Keratinocyte (primary cell): ENCODE measurements around the gene BCL2. TPM values are rescaled to one million over a fixed set of nuclear protein-coding genes. Genes with fewer than 3 reads are reported as not detected.
"Not testable (repeated sequence)": the region's sequence is repeated elsewhere in the genome, so short reads cannot be mapped to it uniquely, and the experiment has no call there.

ENCODE experiments used
- DNase-seq: peaks from one replicate; pipeline ENCODE4 v3.0.0-alpha.2; 2011; ENCODE audit warnings: low read depth, missing footprints, low spot score
- FAIRE-seq: peaks from 2 replicates; lab custom pipeline; 2011; peaks lifted over from hg19 to GRCh38; lab: Jason Lieb, UNC
- H2AFZ ChIP-seq: 2 replicates; pipeline ENCODE4 v1.6.0; 2012; ENCODE audit warnings: low read length, control low read depth, inconsistent platforms; ENCODE audit not compliant: control insufficient read depth
- H3K27ac ChIP-seq: 2 replicates; pipeline ENCODE4 v1.5.1; 2011; ENCODE audit warnings: low read length; ENCODE audit not compliant: control insufficient read depth, insufficient read depth
- H3K27me3 ChIP-seq: 3 replicates; pipeline ENCODE4 v1.6.0; 2011; ENCODE audit warnings: low read length; ENCODE audit not compliant: control insufficient read depth, insufficient read depth; ENCODE audit errors: extremely low read depth
- H3K36me3 ChIP-seq, 2 experiments: 2 replicates in 1 of 2; 3 replicates in 1 of 2; pipeline ENCODE4 v1.5.1; 2011; ENCODE audit warnings: low read length in 2 of 2, mild to moderate bottlenecking in 1 of 2; ENCODE audit not compliant: control insufficient read depth in 2 of 2, insufficient read depth in 2 of 2; ENCODE audit errors: extremely low read depth in 1 of 2
- H3K4me1 ChIP-seq: 3 replicates; pipeline ENCODE4 v1.5.1; 2011; ENCODE audit warnings: low read length; ENCODE audit not compliant: control insufficient read depth, insufficient read depth; ENCODE audit errors: extremely low read depth
- H3K4me2 ChIP-seq: 3 replicates; pipeline ENCODE4 v1.6.0; 2011; ENCODE audit warnings: low read depth, low read length; ENCODE audit not compliant: control insufficient read depth, insufficient read depth; ENCODE audit errors: extremely low read depth
- H3K4me3 ChIP-seq, 3 experiments: fragments of 200-600 bp in 1 of 3; sonication (generic) in 1 of 3; 2 replicates in 2 of 3; 3 replicates in 1 of 3; pipeline ENCODE4 v1.5.1; 2011 to 2016; ENCODE audit warnings: low read length in 3 of 3, mild to moderate bottlenecking in 3 of 3, control low read depth in 2 of 3, inconsistent platforms in 1 of 3, low read depth in 1 of 3, mixed read lengths in 1 of 3, mixed run types in 1 of 3, moderate library complexity in 1 of 3; ENCODE audit not compliant: control insufficient read depth in 2 of 3, insufficient read depth in 2 of 3; ENCODE audit errors: extremely low read depth in 1 of 3
- H3K79me2 ChIP-seq: 2 replicates; pipeline ENCODE4 v1.6.0; 2012; ENCODE audit warnings: low read length; ENCODE audit not compliant: control insufficient read depth, insufficient read depth
- H3K9ac ChIP-seq: 3 replicates; pipeline ENCODE4 v1.6.0; 2011; ENCODE audit warnings: low read length; ENCODE audit not compliant: control insufficient read depth, insufficient read depth; ENCODE audit errors: extremely low read depth
- H3K9me1 ChIP-seq: 3 replicates; pipeline ENCODE4 v1.6.0; 2011; ENCODE audit warnings: low read length; ENCODE audit not compliant: control insufficient read depth, insufficient read depth; ENCODE audit errors: extremely low read depth
- H3K9me3 ChIP-seq: 2 replicates; pipeline ENCODE4 v1.5.1; 2012; ENCODE audit warnings: low read depth, low read length; ENCODE audit not compliant: control insufficient read depth
- H4K20me1 ChIP-seq: 3 replicates; pipeline ENCODE4 v1.6.0; 2011; ENCODE audit warnings: low read length; ENCODE audit not compliant: control insufficient read depth, insufficient read depth; ENCODE audit errors: extremely low read depth
- EZH2 ChIP-seq: IDR thresholded peaks from one replicate; pipeline ENCODE4 v1.6.1; 2012; ENCODE audit warnings: inconsistent platforms, mild to moderate bottlenecking, low read length, moderate library complexity
- dilution Hi-C: fragments of 300-500 bp; cut with MboI; formaldehyde crosslinking; loops from one replicate; pipeline ENCODE4 v1.7.0; 2020; ENCODE audit warnings: low sequenced_read_pairs; ENCODE audit not compliant: extremely low pct_ligation_motif_present
- polyA plus RNA-seq, 5 experiments: library from polyadenylated mRNA; depleted of rRNA in 3 of 5; stranded (reverse) in 3 of 5; stranded (forward) in 1 of 5; unstranded in 1 of 5; fragments of >200 nt; gene quantifications; 1 replicate in 1 of 5; 2 replicates in 3 of 5; 3 replicates in 1 of 5; pipeline versions ENCODE4 v1.2.1 to v1.2.3, GENCODE V29; 2011 to 2012; ENCODE audit warnings: missing spikeins in 2 of 5, low read depth in 1 of 5, low replicate concordance in 1 of 5
- TF ChIP-seq, protein P1 (sequence below), 3 experiments: IDR thresholded peaks in 1 of 3; conservative IDR thresholded peaks in 1 of 3; optimal IDR thresholded peaks in 1 of 3; 2 replicates in 2 of 3; 3 replicates in 1 of 3; pipeline versions ENCODE3 to v1.5.1; 2011; ENCODE audit warnings: low read length in 3 of 3, mild to moderate bottlenecking in 3 of 3, moderate library complexity in 2 of 3, control low read depth in 1 of 3, inconsistent platforms in 1 of 3; ENCODE audit not compliant: insufficient read depth in 2 of 3; ENCODE audit errors: extremely low read depth in 1 of 3

The BCL2 gene
- polyA plus RNA-seq, 1 donor (not counting 4 experiments of a cell fraction or from before 2014, with no cell fraction given): 0.30 TPM

DNA sequence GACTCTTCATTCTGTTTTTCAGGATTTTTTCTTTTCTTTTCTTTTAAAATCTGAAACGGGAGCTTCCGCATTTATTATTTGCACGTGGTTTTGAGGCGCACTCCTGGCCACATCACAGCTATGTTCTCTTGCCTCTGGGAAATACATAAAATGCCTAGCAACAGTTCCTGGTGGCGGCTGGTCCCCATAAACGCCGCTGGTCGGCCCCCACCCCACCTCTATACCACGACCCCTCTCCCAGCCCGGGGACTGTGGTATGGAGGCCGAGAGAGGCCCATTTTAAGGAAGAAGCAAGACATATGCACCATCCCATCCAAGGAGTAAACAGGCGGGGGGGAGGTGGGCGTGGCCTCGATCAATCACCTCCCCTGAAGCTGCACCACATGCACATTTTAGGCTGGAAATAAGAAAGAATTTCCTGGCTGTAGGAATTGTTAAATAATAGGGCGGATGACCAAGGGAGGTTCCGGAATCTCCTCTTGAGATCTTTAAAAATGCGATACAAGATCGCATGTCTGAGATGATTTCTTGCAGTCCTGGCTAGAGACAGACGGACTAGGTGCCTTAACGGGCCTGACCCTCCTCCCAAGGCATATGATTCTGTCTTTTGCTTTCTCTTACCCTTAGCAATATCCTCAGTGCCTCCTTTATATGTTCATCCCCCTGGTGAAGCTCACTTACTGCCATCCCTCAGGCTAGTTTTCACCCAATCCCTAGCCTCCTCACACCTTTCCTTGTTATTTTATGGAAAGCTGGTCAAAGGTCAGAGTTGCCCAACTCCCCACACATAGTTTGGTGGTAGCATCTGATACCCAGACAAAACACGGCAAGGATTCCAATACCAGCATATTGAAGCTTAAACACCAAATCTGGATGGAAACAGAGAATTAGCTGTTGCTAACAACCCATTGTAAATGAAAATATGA is 82.4 kb downstream of the BCL2 start:
- Histone ChIP-seq H3K4me1 (peaks cover 18% of the 10 kb centered on the region), H3K36me3 (no peaks in the 10 kb centered on the region), H3K9ac (no peak overlapping the region), H3K79me2 (no peaks in the 10 kb centered on the region), H2AFZ (peak overlapping the region; percentile 93), H3K4me3 (no peak overlapping the region), H3K27me3 (no peaks in the 10 kb centered on the region), H3K4me2 (peak overlapping the region; percentile 86), H3K9me1 (no peaks in the 10 kb centered on the region), H4K20me1 (no peaks in the 10 kb centered on the region), H3K9me3 (no peaks in the 10 kb centered on the region), H3K27ac (peak overlapping the region; percentile 55)
- DNase-seq (no peak), FAIRE-seq (peak; percentile 51)
- TF ChIP-seq EZH2: no peak
- TF ChIP-seq, protein P1, sequence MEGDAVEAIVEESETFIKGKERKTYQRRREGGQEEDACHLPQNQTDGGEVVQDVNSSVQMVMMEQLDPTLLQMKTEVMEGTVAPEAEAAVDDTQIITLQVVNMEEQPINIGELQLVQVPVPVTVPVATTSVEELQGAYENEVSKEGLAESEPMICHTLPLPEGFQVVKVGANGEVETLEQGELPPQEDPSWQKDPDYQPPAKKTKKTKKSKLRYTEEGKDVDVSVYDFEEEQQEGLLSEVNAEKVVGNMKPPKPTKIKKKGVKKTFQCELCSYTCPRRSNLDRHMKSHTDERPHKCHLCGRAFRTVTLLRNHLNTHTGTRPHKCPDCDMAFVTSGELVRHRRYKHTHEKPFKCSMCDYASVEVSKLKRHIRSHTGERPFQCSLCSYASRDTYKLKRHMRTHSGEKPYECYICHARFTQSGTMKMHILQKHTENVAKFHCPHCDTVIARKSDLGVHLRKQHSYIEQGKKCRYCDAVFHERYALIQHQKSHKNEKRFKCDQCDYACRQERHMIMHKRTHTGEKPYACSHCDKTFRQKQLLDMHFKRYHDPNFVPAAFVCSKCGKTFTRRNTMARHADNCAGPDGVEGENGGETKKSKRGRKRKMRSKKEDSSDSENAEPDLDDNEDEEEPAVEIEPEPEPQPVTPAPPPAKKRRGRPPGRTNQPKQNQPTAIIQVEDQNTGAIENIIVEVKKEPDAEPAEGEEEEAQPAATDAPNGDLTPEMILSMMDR (optimal IDR thresholded peaks at IDR 0.05 in 1 of 3, IDR thresholded peaks at IDR 0.05 in 1 of 3, conservative IDR thresholded peaks at IDR 0.05 in 1 of 3; ENCODE audit: extremely low read depth in 1 of 3, insufficient read depth in 2 of 3, low read length in 3 of 3): no peak
- dilution Hi-C loops: no loop called here

DNA sequence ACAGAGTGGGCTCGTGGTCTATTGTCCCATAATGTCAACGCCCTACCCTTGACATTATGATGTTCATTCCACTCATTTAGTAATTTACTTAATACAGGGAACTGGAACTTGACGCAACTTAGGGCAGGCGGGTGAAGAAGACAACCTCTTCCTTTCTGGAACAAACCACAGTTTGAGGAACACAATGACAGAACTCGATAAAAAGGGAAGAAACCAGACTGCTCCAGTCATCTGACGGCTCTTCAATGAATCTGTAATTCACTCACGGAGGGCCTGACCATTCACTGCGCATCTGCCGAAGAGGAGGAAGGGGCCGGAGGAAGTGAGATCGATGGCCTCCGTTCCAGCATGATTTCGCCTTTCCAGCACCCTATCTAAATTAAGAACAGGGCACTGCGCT is 83.2 kb downstream of the BCL2 start:
- no peaks in the 10 kb centered on the region for H3K79me2 ChIP-seq
- TF ChIP-seq, protein P1 (optimal IDR thresholded peaks at IDR 0.05 in 1 of 3, IDR thresholded peaks at IDR 0.05 in 1 of 3, conservative IDR thresholded peaks at IDR 0.05 in 1 of 3; ENCODE audit: extremely low read depth in 1 of 3, insufficient read depth in 2 of 3, low read length in 3 of 3): no peak
- TF ChIP-seq EZH2: no peak
- H3K9me3 ChIP-seq: no peaks in the 10 kb centered on the region
- dilution Hi-C loops: no loop called here
- H3K4me2 ChIP-seq: no peak overlapping the region
- H2AFZ ChIP-seq: no peak overlapping the region
- H3K9ac ChIP-seq: no peak overlapping the region
- no peak overlapping the region for H3K27ac ChIP-seq
- no peaks in the 10 kb centered on the region for H4K20me1 ChIP-seq
- H3K9me1 ChIP-seq: no peaks in the 10 kb centered on the region
- FAIRE-seq (no peak), DNase-seq (no peak)
- H3K4me3 ChIP-seq: no peak overlapping the region
- H3K4me1 ChIP-seq: peaks cover 18% of the 10 kb centered on the region
- H3K27me3 ChIP-seq: no peaks in the 10 kb centered on the region
- H3K36me3 ChIP-seq: no peaks in the 10 kb centered on the region

DNA sequence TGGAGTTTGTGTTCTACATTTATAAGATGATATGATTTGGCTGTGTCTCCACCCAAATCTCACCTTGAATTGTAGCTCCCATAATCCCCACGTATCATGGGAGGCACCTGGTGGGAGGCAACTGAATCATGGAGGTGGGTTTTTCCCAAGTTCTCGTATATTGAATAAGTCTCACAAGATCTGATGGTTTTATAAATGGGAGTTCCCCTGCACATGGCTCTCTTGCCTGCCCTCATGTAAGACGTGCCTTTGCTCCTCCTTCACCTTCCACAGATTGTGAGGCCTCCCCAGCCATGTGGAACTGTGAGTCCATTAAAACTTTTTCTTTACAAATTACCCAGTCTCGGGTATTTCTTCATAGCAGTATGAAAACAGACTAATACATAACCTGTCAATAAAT is 83.6 kb downstream of the BCL2 start:
- not testable (repeated sequence) for FAIRE-seq, DNase-seq

More for the DNA sequence above, 83.6 kb downstream of the BCL2 start:
- H3K9me3 ChIP-seq, dilution Hi-C loops, H3K36me3 ChIP-seq, H3K27ac ChIP-seq, H3K79me2 ChIP-seq, H3K9ac ChIP-seq, H4K20me1 ChIP-seq, H3K27me3 ChIP-seq, H2AFZ ChIP-seq, H3K4me2 ChIP-seq, H3K9me1 ChIP-seq, H3K4me3 ChIP-seq: not testable (repeated sequence)
- H3K4me1 ChIP-seq: peaks cover 18% of the 10 kb centered on the region
